HL-60 (cell line): ENCODE results near the gene DOK5.

Experiments used
- DNase-seq, 2 experiments: peaks; one replicate each; pipeline ENCODE4 v3.0.0-alpha.2; 2010 to 2020; ENCODE audit warnings: low read depth in 1 of 2, low spot score in 1 of 2
- H3K27ac ChIP-seq: fragments of 250-450 bp; sonication (Bioruptor Pico); replicated peaks from 2 replicates; pipeline ENCODE4 v1.5.1; 2020; ENCODE audit warnings: mild to moderate bottlenecking, moderate library complexity
- H3K27me3 ChIP-seq: fragments of 250-450 bp; sonication (Bioruptor Pico); 2 replicates; pipeline ENCODE4 v1.5.1; 2021; ENCODE audit warnings: mild to moderate bottlenecking, moderate library complexity; ENCODE audit not compliant: insufficient read depth, poor library complexity, severe bottlenecking
- H3K4me3 ChIP-seq: replicated peaks from 2 replicates; pipeline ENCODE4 v1.5.1; 2011; ENCODE audit warnings: mild to moderate bottlenecking, control low read depth, low read length; ENCODE audit not compliant: insufficient read depth
- GABPA ChIP-seq: IDR thresholded peaks from 2 replicates; pipeline ENCODE4 v1.6.1; 2012; ENCODE audit warnings: low read depth
- POLR2AphosphoS5 ChIP-seq: IDR thresholded peaks from 2 replicates; pipeline ENCODE4 v1.6.1; 2012; ENCODE audit warnings: low read depth
- SPI1 ChIP-seq: IDR thresholded peaks from 2 replicates; pipeline ENCODE4 v1.6.1; 2012; ENCODE audit warnings: low read depth, mild to moderate bottlenecking, borderline replicate concordance
- TF ChIP-seq, protein P1 (sequence below): IDR thresholded peaks from one replicate; pipeline ENCODE4 v1.5.1; 2011; ENCODE audit warnings: low read length, control low read depth, inconsistent platforms; ENCODE audit not compliant: insufficient read depth
- TF ChIP-seq, protein P2 (sequence below): IDR thresholded peaks from 2 replicates; pipeline ENCODE4 v1.6.1; 2012; ENCODE audit warnings: low read depth; ENCODE audit not compliant: insufficient replicate concordance

The DOK5 gene

DNA sequence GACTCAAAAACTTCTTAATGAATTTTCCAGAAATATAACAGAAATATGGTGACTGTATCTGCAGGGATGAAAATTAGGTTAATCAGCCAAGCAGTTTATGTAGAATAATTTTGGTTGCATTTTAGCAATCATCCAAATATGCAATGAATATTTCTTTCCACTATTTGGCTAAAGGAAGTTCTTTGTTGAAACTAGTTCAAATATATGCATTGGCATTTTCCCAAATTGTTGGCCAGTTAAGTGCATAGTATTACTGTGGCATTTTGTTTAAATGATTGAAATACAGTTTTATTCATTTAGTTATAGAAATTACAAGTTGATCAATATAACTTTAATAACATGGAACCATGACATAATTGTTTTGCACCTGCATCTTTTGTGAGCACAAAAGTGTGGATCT, 115.5 kb downstream of the DOK5 start:
- TF ChIP-seq, protein P1, sequence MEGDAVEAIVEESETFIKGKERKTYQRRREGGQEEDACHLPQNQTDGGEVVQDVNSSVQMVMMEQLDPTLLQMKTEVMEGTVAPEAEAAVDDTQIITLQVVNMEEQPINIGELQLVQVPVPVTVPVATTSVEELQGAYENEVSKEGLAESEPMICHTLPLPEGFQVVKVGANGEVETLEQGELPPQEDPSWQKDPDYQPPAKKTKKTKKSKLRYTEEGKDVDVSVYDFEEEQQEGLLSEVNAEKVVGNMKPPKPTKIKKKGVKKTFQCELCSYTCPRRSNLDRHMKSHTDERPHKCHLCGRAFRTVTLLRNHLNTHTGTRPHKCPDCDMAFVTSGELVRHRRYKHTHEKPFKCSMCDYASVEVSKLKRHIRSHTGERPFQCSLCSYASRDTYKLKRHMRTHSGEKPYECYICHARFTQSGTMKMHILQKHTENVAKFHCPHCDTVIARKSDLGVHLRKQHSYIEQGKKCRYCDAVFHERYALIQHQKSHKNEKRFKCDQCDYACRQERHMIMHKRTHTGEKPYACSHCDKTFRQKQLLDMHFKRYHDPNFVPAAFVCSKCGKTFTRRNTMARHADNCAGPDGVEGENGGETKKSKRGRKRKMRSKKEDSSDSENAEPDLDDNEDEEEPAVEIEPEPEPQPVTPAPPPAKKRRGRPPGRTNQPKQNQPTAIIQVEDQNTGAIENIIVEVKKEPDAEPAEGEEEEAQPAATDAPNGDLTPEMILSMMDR: no peak
- no peak for TF ChIP-seq POLR2AphosphoS5
- no peak overlapping the region for H3K4me3 ChIP-seq
- no peak overlapping the region for H3K27ac ChIP-seq
- no peaks in the 10 kb centered on the region for H3K27me3 ChIP-seq
- no peak for DNase-seq

DNA sequence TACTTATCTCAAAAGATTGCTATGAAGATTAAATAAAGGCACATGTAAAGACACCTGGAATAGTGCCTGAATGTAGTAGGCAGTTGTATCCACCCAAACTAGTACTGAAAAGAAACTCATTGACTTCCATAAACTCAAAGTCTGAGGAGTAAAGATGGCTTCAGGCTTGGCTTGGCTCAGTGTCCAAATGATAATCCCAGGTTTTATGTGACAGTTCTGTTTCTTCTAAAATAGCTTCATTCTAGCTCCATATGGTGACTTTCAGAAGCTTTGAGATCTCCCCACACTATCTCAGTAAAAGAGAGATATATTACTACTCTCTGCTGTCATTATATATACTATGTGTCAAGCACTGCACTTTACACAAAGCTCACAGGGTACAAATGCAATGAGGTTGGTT, 121.3 kb downstream of the DOK5 start:
- no peak for DNase-seq
- H3K4me3 ChIP-seq: no peak overlapping the region
- TF ChIP-seq SPI1 (no peak), POLR2AphosphoS5 (no peak), GABPA (no peak)
- TF ChIP-seq, protein P1: no peak
- H3K27ac ChIP-seq: no peak overlapping the region
- H3K27me3 ChIP-seq: no peaks in the 10 kb centered on the region

DNA sequence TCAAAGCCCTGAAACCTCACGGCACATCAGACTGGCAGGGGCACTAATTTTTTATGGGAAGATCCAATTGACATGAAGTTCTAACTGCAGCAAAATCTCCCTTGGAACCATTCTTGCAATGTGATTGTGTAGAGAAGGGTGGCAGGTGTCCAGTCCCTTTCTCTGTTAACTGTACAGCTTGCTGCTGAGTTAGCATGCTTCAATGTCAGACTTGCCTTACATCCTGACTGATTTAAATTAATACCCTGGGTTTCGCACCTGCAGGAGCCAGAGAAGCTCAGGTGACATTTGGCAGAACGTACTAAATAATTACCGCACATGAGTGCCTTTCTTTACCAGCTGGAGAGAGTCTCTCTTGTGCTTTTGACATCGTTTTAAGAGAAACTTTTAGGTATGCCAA, 123.0 kb downstream of the DOK5 start:
- TF ChIP-seq SPI1: no peak
- TF ChIP-seq, protein P2, sequence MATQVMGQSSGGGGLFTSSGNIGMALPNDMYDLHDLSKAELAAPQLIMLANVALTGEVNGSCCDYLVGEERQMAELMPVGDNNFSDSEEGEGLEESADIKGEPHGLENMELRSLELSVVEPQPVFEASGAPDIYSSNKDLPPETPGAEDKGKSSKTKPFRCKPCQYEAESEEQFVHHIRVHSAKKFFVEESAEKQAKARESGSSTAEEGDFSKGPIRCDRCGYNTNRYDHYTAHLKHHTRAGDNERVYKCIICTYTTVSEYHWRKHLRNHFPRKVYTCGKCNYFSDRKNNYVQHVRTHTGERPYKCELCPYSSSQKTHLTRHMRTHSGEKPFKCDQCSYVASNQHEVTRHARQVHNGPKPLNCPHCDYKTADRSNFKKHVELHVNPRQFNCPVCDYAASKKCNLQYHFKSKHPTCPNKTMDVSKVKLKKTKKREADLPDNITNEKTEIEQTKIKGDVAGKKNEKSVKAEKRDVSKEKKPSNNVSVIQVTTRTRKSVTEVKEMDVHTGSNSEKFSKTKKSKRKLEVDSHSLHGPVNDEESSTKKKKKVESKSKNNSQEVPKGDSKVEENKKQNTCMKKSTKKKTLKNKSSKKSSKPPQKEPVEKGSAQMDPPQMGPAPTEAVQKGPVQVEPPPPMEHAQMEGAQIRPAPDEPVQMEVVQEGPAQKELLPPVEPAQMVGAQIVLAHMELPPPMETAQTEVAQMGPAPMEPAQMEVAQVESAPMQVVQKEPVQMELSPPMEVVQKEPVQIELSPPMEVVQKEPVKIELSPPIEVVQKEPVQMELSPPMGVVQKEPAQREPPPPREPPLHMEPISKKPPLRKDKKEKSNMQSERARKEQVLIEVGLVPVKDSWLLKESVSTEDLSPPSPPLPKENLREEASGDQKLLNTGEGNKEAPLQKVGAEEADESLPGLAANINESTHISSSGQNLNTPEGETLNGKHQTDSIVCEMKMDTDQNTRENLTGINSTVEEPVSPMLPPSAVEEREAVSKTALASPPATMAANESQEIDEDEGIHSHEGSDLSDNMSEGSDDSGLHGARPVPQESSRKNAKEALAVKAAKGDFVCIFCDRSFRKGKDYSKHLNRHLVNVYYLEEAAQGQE: no peak
- no peak for TF ChIP-seq POLR2AphosphoS5
- TF ChIP-seq, protein P1: no peak
- no peak for TF ChIP-seq GABPA
- Histone ChIP-seq H3K27ac (no peak overlapping the region), H3K4me3 (no peak overlapping the region), H3K27me3 (no peaks in the 10 kb centered on the region)
- no peak for DNase-seq

DNA sequence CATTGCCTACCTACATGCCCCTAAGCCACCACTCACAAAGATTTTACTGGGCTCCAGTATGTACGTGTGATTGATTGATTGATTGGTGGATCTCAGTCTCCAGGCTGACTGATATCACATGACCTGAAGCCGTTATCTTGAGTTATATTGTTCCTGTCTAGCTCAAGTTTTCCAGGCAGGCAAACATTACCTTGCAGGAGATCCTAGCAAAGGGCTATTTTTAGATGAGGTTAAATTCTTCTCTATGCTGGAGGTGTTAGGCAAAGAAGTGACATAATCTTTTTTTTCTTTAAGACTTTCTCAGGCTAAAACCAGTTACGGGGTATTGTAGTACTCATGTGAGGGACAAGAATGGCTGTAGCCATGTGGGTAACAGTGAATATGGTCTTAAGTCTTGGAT, 125.2 kb downstream of the DOK5 start:
- DNase-seq: no peak
- TF ChIP-seq, protein P1: no peak
- TF ChIP-seq GABPA: no peak
- TF ChIP-seq SPI1: no peak
- Histone ChIP-seq H3K27ac (no peak overlapping the region), H3K4me3 (no peak overlapping the region), H3K27me3 (no peaks in the 10 kb centered on the region)
